GM21576 (cell line): Measurements from ENCODE around the gene PLD1.
A peak's percentile ranks its signal among the peaks of the same experiment; 100 is the strongest.

Source experiments
- ATAC-seq: cut with Tn5 transposase; IDR thresholded peaks from one replicate; pipeline ENCODE4 v1.9.1; 2021; ENCODE audit warnings: mild to moderate bottlenecking, moderate library complexity; ENCODE audit not compliant: unreplicated experiment

Gene PLD1

GRCh38 chr3:171673951-171674350 lies 136.3 kb downstream of the PLD1 start:
- no peak for ATAC-seq

- ATAC-seq = no peak
These were observed 137.7 kb downstream of the PLD1 start for GRCh38 chr3:171672538-171672937.

GRCh38 chr3:171672124-171672523 lies 138.2 kb downstream of the PLD1 start:
- no peak for ATAC-seq

GRCh38 chr3:171671709-171672108 lies 138.6 kb downstream of the PLD1 start:
- ATAC-seq = no peak

- no peak for ATAC-seq
These were observed 143.8 kb downstream of the PLD1 start for GRCh38 chr3:171666516-171666915.

GRCh38 chr3:171663805-171664204 lies 146.5 kb downstream of the PLD1 start:
- no peak for ATAC-seq

GRCh38 chr3:171661484-171661883 lies 148.8 kb downstream of the PLD1 start:
- ATAC-seq = no peak

GRCh38 chr3:171660188-171660587 lies 150.1 kb downstream of the PLD1 start:
- ATAC-seq = no peak

GRCh38 chr3:171658841-171659240 lies 151.4 kb downstream of the PLD1 start:
- ATAC-seq = no peak

GRCh38 chr3:171654809-171655208 lies 155.5 kb downstream of the PLD1 start:
- no peak for ATAC-seq

- ATAC-seq = no peak
These were observed 156.0 kb downstream of the PLD1 start for GRCh38 chr3:171654326-171654725.

GRCh38 chr3:171653701-171654100 lies 156.6 kb downstream of the PLD1 start:
- no peak for ATAC-seq

GRCh38 chr3:171652932-171653331 lies 157.4 kb downstream of the PLD1 start:
- ATAC-seq = no peak

- ATAC-seq = no peak
These were observed 160.2 kb downstream of the PLD1 start for GRCh38 chr3:171649911-171650592.

GRCh38 chr3:171649267-171649666 lies 161.0 kb downstream of the PLD1 start:
- ATAC-seq = no peak

- no peak for ATAC-seq
These were observed 162.2 kb downstream of the PLD1 start for GRCh38 chr3:171648069-171648468.

- ATAC-seq = peak; percentile 43
These were observed 163.7 kb downstream of the PLD1 start for GRCh38 chr3:171646357-171647133.

GRCh38 chr3:171644681-171645080 lies 165.6 kb downstream of the PLD1 start:
- no peak for ATAC-seq

GRCh38 chr3:171643681-171644080 lies 166.6 kb downstream of the PLD1 start:
- ATAC-seq = no peak

- no peak for ATAC-seq
These were observed 167.2 kb downstream of the PLD1 start for GRCh38 chr3:171643033-171643432.

- ATAC-seq = no peak
These were observed 169.5 kb downstream of the PLD1 start for GRCh38 chr3:171640520-171641412.
